Astrocyte (in vitro differentiated cells and primary cell): ENCODE data around the gene NR3C1. TPM values are rescaled to one million over a fixed set of nuclear protein-coding genes. Genes with fewer than 3 reads are reported as not detected.
A peak's percentile ranks its signal among the peaks of the same experiment; 100 is the strongest.

Experiments used
- DNase-seq: peaks from one replicate; pipeline ENCODE4 v3.0.0-alpha.2; 2010; ENCODE audit warnings: low read depth
- FAIRE-seq: peaks from 2 replicates; lab custom pipeline; 2011; peaks lifted over from hg19 to GRCh38; lab: Jason Lieb, UNC
- H2AFZ ChIP-seq: 2 replicates; pipeline ENCODE4 v1.6.0; 2012; ENCODE audit warnings: low read depth, low read length, inconsistent platforms
- H3K27ac ChIP-seq: 2 replicates; pipeline ENCODE4 v1.5.1; 2011; ENCODE audit warnings: low read depth, low read length, inconsistent platforms
- H3K27me3 ChIP-seq: 2 replicates; pipeline ENCODE4 v1.6.0; 2011; ENCODE audit warnings: low read length, inconsistent platforms; ENCODE audit not compliant: insufficient read depth
- H3K36me3 ChIP-seq: 2 replicates; pipeline ENCODE4 v1.5.1; 2011; ENCODE audit warnings: low read length, inconsistent platforms; ENCODE audit not compliant: insufficient read depth
- H3K4me1 ChIP-seq: 2 replicates; pipeline ENCODE4 v1.5.1; 2011; ENCODE audit warnings: low read length, inconsistent platforms; ENCODE audit not compliant: insufficient read depth
- H3K4me2 ChIP-seq: 2 replicates; pipeline ENCODE4 v1.6.0; 2012; ENCODE audit warnings: low read length, inconsistent platforms
- H3K4me3 ChIP-seq: 2 replicates; pipeline ENCODE4 v1.5.1; 2011; ENCODE audit warnings: low read depth, mild to moderate bottlenecking, low read length, inconsistent platforms; ENCODE audit not compliant: insufficient read depth
- H3K79me2 ChIP-seq: 2 replicates; pipeline ENCODE4 v1.6.0; 2012; ENCODE audit warnings: mild to moderate bottlenecking, low read length, inconsistent platforms; ENCODE audit not compliant: insufficient read depth
- H3K9ac ChIP-seq: 2 replicates; pipeline ENCODE4 v1.6.0; 2012; ENCODE audit warnings: mild to moderate bottlenecking, low read length, inconsistent platforms
- H3K9me3 ChIP-seq: 2 replicates; pipeline ENCODE4 v1.5.1; 2012; ENCODE audit warnings: low read depth, mild to moderate bottlenecking, low read length, inconsistent platforms; ENCODE audit not compliant: insufficient read depth
- H4K20me1 ChIP-seq: 2 replicates; pipeline ENCODE4 v1.6.0; 2012; ENCODE audit warnings: low read length, inconsistent platforms; ENCODE audit not compliant: insufficient read depth
- H3K27ac Mint-ChIP-seq: one replicate; pipeline ENCODE4 v1.8.0; 2021; ENCODE audit warnings: mild to moderate bottlenecking, mixed read lengths; ENCODE audit not compliant: unreplicated experiment
- H3K27me3 Mint-ChIP-seq: one replicate; pipeline ENCODE4 v1.8.0; 2021; ENCODE audit warnings: low read depth, mixed read lengths; ENCODE audit not compliant: unreplicated experiment
- H3K36me3 Mint-ChIP-seq: one replicate; pipeline ENCODE4 v1.8.0; 2021; ENCODE audit warnings: low read depth, mixed read lengths; ENCODE audit not compliant: unreplicated experiment
- H3K4me1 Mint-ChIP-seq: one replicate; pipeline ENCODE4 v1.8.0; 2021; ENCODE audit warnings: low read depth, mixed read lengths; ENCODE audit not compliant: unreplicated experiment
- H3K4me3 Mint-ChIP-seq: one replicate; pipeline ENCODE4 v1.8.0; 2021; ENCODE audit warnings: mild to moderate bottlenecking, moderate library complexity, mixed read lengths; ENCODE audit not compliant: unreplicated experiment
- H3K9me3 Mint-ChIP-seq: one replicate; pipeline ENCODE4 v1.8.0; 2021; ENCODE audit warnings: mild to moderate bottlenecking, mixed read lengths; ENCODE audit not compliant: unreplicated experiment
- CTCF ChIP-seq: IDR thresholded peaks from 2 replicates; pipeline ENCODE4 v1.5.1; 2011; ENCODE audit warnings: low read depth, mild to moderate bottlenecking, inconsistent platforms, low read length, moderate library complexity; ENCODE audit not compliant: insufficient read depth
- EZH2 ChIP-seq: IDR thresholded peaks from 2 replicates; pipeline ENCODE4 v1.6.1; 2012; ENCODE audit warnings: mild to moderate bottlenecking, low read length, inconsistent platforms; ENCODE audit not compliant: insufficient read depth
- total RNA-seq: library from RNA; stranded (reverse); gene quantifications from 2 replicates; pipeline ENCODE4 v1.2.1, GENCODE V29; 2021

NR3C1 gene
- total RNA-seq, 1 donor from 2014 or later = 35.4 TPM

GRCh38 chr5:143342607-143343006, 60.9 kb downstream of the NR3C1 start:
- TF ChIP-seq EZH2 (no peak), CTCF (no peak)
- Histone ChIP-seq H3K4me3 (no peak overlapping the region), H4K20me1 (peaks cover 25% of the 10 kb centered on the region), H3K36me3 (no peaks in the 10 kb centered on the region), H2AFZ (no peak overlapping the region), H3K79me2 (peaks cover 94% of the 10 kb centered on the region), H3K4me2 (no peak overlapping the region), H3K4me1 (peaks cover 4% of the 10 kb centered on the region), H3K9me3 (no peaks in the 10 kb centered on the region), H3K27me3 (no peaks in the 10 kb centered on the region), H3K27ac (no peak overlapping the region), H3K9ac (no peak overlapping the region)
- H3K4me3 Mint-ChIP-seq = no peak overlapping the region
- H3K4me1 Mint-ChIP-seq = peaks cover 12% of the 10 kb centered on the region
- H3K27ac Mint-ChIP-seq = peak overlapping the region; percentile 56
- H3K9me3 Mint-ChIP-seq = peaks cover 2% of the 10 kb centered on the region
- H3K36me3 Mint-ChIP-seq = peaks cover 4% of the 10 kb centered on the region
- H3K27me3 Mint-ChIP-seq = no peaks in the 10 kb centered on the region
- DNase-seq = no peak
- FAIRE-seq = no peak

- Mint-ChIP-seq H3K36me3 (peaks cover 4% of the 10 kb centered on the region), H3K4me1 (peaks cover 10% of the 10 kb centered on the region), H3K9me3 (peaks cover 2% of the 10 kb centered on the region), H3K4me3 (no peak overlapping the region), H3K27ac (peak overlapping the region; percentile 68), H3K27me3 (no peaks in the 10 kb centered on the region)
- TF ChIP-seq EZH2 = no peak
- TF ChIP-seq CTCF = no peak
- Histone ChIP-seq H3K79me2 (peaks cover 94% of the 10 kb centered on the region), H3K4me2 (no peak overlapping the region), H3K9me3 (no peaks in the 10 kb centered on the region), H3K9ac (no peak overlapping the region), H3K4me3 (no peak overlapping the region), H3K27ac (peak overlapping the region; percentile 49), H3K27me3 (no peaks in the 10 kb centered on the region), H2AFZ (no peak overlapping the region), H4K20me1 (peaks cover 19% of the 10 kb centered on the region), H3K4me1 (peaks cover 4% of the 10 kb centered on the region), H3K36me3 (no peaks in the 10 kb centered on the region)
- FAIRE-seq = no peak
- DNase-seq = peak; percentile 64
These were observed 61.5 kb downstream of the NR3C1 start for GRCh38 chr5:143341807-143342570.
